Activated T-helper 1 cell treated with anti-CD3 and anti-CD28 coated beads, Interleukin-12 subunit alpha, Interleukin-12 subunit beta, Interleukin-2, Interleukin-4 antibody, amounts not matched to agents 30 ng/mL and 10 ng/mL and 1 ng/mL, durations not matched to agents 14 hours and 24 hours and 36 hours (primary cell): ENCODE data around the gene PILRB. TPM values are rescaled to one million over a fixed set of nuclear protein-coding genes. Genes with fewer than 3 reads are reported as not detected.

Experiments used
- DNase-seq: peaks from one replicate; pipeline ENCODE4 v3.0.0; 2021; ENCODE audit warnings: low spot score
- H3K27ac Mint-ChIP-seq: one replicate; pipeline ENCODE4 v1.8.0; 2021; ENCODE audit warnings: mild to moderate bottlenecking, mixed read lengths
- H3K27me3 Mint-ChIP-seq: one replicate; pipeline ENCODE4 v1.8.0; 2022; ENCODE audit warnings: mild to moderate bottlenecking, moderate library complexity, mixed read lengths; ENCODE audit not compliant: insufficient read depth
- H3K36me3 Mint-ChIP-seq: one replicate; pipeline ENCODE4 v1.8.0; 2021; ENCODE audit warnings: low read depth, mixed read lengths
- H3K4me1 Mint-ChIP-seq: one replicate; pipeline ENCODE4 v1.8.0; 2021; ENCODE audit warnings: low read depth, mixed read lengths
- H3K4me3 Mint-ChIP-seq: one replicate; pipeline ENCODE4 v1.8.0; 2021; ENCODE audit warnings: mild to moderate bottlenecking, moderate library complexity, mixed read lengths
- H3K9me3 Mint-ChIP-seq: one replicate; pipeline ENCODE4 v1.8.0; 2021; ENCODE audit warnings: mixed read lengths
- intact Hi-C: fragments of 100-400 bp; cut with micrococcal nuclease; formaldehyde crosslinking; loops from one replicate; pipeline ENCODE4 v1.15.1; 2024
- total RNA-seq: library from RNA; stranded (reverse); gene quantifications from 2 replicates; pipeline ENCODE4 v1.2.3, GENCODE V29; 2022

The PILRB gene
- total RNA-seq, 1 donor from 2014 or later: 82.6 TPM

DNA sequence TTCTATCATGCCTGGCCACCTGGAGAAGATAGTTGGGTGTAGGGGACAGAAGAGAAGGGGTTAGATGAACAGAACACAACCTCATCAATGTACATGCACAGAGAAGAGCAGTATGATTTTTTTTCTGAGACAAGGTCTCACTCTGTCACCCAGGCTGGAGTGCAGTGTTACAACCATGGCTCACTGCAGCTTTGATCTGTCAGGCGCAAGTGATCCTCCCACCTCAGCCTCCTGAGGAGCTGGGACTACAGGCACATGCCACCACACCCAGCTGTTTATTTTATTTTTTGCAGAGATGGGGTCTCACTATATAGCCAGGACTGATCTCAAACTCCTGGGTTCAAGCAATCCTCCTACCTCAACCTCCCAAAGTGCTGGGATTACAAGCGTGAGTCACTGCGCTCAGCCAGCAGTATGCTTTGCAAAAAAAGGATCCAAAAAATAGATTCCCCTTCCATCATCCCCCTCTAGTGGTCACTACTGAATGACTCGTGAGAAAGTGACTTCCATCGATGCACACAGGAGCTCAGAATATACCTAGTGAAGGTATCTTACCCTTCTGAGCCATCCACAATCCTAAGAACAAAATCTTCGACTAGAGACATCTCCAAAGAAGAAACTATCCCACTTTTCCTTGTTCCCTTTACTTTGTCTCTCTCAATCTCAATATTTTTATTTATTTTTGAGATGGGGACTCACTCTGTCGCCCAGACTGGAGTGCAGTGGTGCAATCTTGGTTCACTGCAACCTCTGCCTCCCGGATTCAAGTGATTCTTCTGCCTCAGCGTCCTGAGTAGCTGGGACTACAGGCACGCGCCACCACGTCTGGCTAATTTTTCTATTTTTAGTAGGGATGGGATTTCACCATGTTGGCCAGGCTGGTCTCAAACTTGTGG, 49.6 kb downstream of the PILRB start:
- peak; percentile 45 for DNase-seq
- H3K4me1 Mint-ChIP-seq: no peaks in the 10 kb centered on the region
- no peak overlapping the region for H3K27ac Mint-ChIP-seq
- H3K27me3 Mint-ChIP-seq: peaks cover 24% of the 10 kb centered on the region
- H3K36me3 Mint-ChIP-seq: no peaks in the 10 kb centered on the region
- H3K9me3 Mint-ChIP-seq: no peaks in the 10 kb centered on the region
- no peak overlapping the region for H3K4me3 Mint-ChIP-seq
- intact Hi-C loops: loop anchor here (1.0 to 2.0 kb wide), 5 partner anchors 11 to 275 kb away; partner anchors contain the start of gene PILRA

GRCh38 chr7:100411101-100411500, 53.2 kb downstream of the PILRB start:
- Mint-ChIP-seq H3K36me3 (no peaks in the 10 kb centered on the region), H3K4me3 (no peak overlapping the region), H3K27ac (no peak overlapping the region), H3K4me1 (peaks cover 7% of the 10 kb centered on the region), H3K9me3 (no peaks in the 10 kb centered on the region), H3K27me3 (peaks cover 9% of the 10 kb centered on the region)
- intact Hi-C loops: no loop called here
- DNase-seq: no peak

DNA sequence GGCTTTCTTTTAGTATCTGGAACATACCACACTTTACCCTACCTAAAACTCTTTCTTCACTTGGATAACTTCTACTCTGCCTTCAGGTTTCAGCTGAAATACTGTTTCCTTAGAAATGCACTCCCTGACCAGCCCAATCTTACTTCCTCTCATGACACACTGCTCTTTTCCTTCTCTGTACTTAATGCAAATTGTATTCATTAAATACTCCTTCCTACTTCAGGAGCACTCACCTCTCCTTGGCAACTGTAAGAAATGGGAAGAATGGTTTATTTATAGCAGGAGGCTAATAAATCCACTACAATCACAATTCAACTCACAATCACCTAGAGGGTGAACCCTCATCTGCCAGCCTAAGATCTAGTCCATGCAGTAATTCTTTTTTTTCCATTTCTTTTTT, 55.4 kb downstream of the PILRB start:
- H3K27me3 Mint-ChIP-seq: no peaks in the 10 kb centered on the region
- no peak overlapping the region for H3K27ac Mint-ChIP-seq
- H3K9me3 Mint-ChIP-seq: no peaks in the 10 kb centered on the region

DNA sequence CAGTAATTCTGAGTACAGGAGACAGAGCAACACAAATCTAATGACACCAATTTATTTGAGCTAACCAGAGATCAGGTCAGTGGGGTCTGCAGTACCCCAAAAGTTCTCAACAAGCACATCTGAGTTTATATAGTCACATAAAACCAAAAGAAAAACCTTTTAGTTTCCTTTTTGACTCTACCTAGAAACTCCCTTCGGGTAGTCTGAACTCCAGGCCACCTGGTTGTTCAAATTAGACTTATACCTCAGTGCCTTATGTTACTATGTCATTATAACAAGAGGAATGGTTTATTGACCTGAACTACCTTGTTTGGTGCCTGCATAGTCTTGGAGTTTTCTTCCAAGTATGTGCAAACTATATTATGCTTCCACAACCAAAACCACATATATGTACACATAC, 56.0 kb downstream of the PILRB start:
- H3K36me3 Mint-ChIP-seq: no peaks in the 10 kb centered on the region

More for the DNA sequence above, 55.4 kb downstream of the PILRB start:
- H3K4me1 Mint-ChIP-seq: peaks cover 7% of the 10 kb centered on the region
- no peaks in the 10 kb centered on the region for H3K36me3 Mint-ChIP-seq
- intact Hi-C loops: no loop called here
- no peak overlapping the region for H3K4me3 Mint-ChIP-seq
- DNase-seq: no peak

GRCh38 chr7:100415448-100415847, 57.5 kb downstream of the PILRB start:
- peaks cover 2% of the 10 kb centered on the region for H3K27me3 Mint-ChIP-seq
- no peak overlapping the region for H3K27ac Mint-ChIP-seq
- H3K4me1 Mint-ChIP-seq: peaks cover 16% of the 10 kb centered on the region
- intact Hi-C loops: no loop called here
- no peak overlapping the region for H3K4me3 Mint-ChIP-seq
- no peaks in the 10 kb centered on the region for H3K36me3 Mint-ChIP-seq
- no peaks in the 10 kb centered on the region for H3K9me3 Mint-ChIP-seq
- no peak for DNase-seq

More for the DNA sequence above, 56.0 kb downstream of the PILRB start:
- DNase-seq: no peak
- Mint-ChIP-seq H3K4me1 (peaks cover 7% of the 10 kb centered on the region), H3K4me3 (no peak overlapping the region), H3K27ac (no peak overlapping the region), H3K9me3 (no peaks in the 10 kb centered on the region), H3K27me3 (no peaks in the 10 kb centered on the region)
- intact Hi-C loops: no loop called here

Other genes with a start within 250 kb of the PILRB start
- gene TAF6, start 238.8 kb upstream of the PILRB start, total RNA-seq: 72.9 and 79.2 TPM in 2 replicates
- gene CNPY4, start 238.5 kb upstream of the PILRB start, total RNA-seq: 19.6 and 21.7 TPM in 2 replicates
- gene MBLAC1, start 231.2 kb upstream of the PILRB start, total RNA-seq: 4.1 and 5.5 TPM in 2 replicates
- gene LAMTOR4, start 209.2 kb upstream of the PILRB start, total RNA-seq: 119 and 133 TPM in 2 replicates
- gene TRAPPC14, start 199.4 kb upstream of the PILRB start, total RNA-seq: 43.9 and 44.3 TPM in 2 replicates
- 1.3 and 1.5 TPM in 2 replicates for gene GAL3ST4, start 189.5 kb upstream of the PILRB start, total RNA-seq
- 3.9 and 4.8 TPM in 2 replicates for gene GPC2, start 180.7 kb upstream of the PILRB start, total RNA-seq
- 25.0 and 30.6 TPM in 2 replicates for gene STAG3, start 180.2 kb upstream of the PILRB start, total RNA-seq
- 30.5 and 31.2 TPM in 2 replicates for gene PVRIG, start 138.2 kb upstream of the PILRB start, total RNA-seq
- gene SPDYE3, start 50.4 kb upstream of the PILRB start, total RNA-seq: not detected in 2 replicates
- gene PILRA, start 15.4 kb downstream of the PILRB start, total RNA-seq: 9.6 and 9.9 TPM in 2 replicates
- 2.0 and 2.4 TPM in 2 replicates for gene ZCWPW1, start 70.6 kb downstream of the PILRB start, total RNA-seq
- 57.6 and 58.8 TPM in 2 replicates for gene MEPCE, start 71.7 kb downstream of the PILRB start, total RNA-seq
- 57.6 and 58.6 TPM in 2 replicates for gene PPP1R35, start 78.4 kb downstream of the PILRB start, total RNA-seq
- 2.8 and 2.9 TPM in 2 replicates for gene SPACDR, start 106.1 kb downstream of the PILRB start, total RNA-seq
- 126 and 134 TPM in 2 replicates for gene TSC22D4, start 121.1 kb downstream of the PILRB start, total RNA-seq
- gene NYAP1, start 125.8 kb downstream of the PILRB start, total RNA-seq: 0.23 and 0.37 TPM in 2 replicates
- gene AGFG2, start 181.1 kb downstream of the PILRB start, total RNA-seq: 113 and 124 TPM in 2 replicates
- gene SAP25, start 215.8 kb downstream of the PILRB start, total RNA-seq: 9.1 and 11.2 TPM in 2 replicates
- 104 and 107 TPM in 2 replicates for gene LRCH4, start 228.0 kb downstream of the PILRB start, total RNA-seq
- gene FBXO24, start 228.2 kb downstream of the PILRB start, total RNA-seq: 0.27 and 0.41 TPM in 2 replicates
- gene PCOLCE, start 244.2 kb downstream of the PILRB start, total RNA-seq: 4.3 and 4.7 TPM in 2 replicates